KBM-7 (cell line): ENCODE measurements around the gene COPE.
"Not testable (repeated sequence)": the region's sequence is repeated elsewhere in the genome, so short reads cannot be mapped to it uniquely, and the experiment has no call there.

ENCODE experiments used
- DNase-seq: peaks from one replicate; pipeline ENCODE4 v3.0.0-alpha.2; 2015
- in situ Hi-C: fragments of 300-500 bp; cut with MboI; formaldehyde crosslinking; loops from 2 replicates; pipeline ENCODE4 v1.14.3; 2020; ENCODE audit warnings: low sequenced_read_pairs, low pct_unique_long_range_greater_than_20kb, mixed read lengths

The COPE gene

DNA sequence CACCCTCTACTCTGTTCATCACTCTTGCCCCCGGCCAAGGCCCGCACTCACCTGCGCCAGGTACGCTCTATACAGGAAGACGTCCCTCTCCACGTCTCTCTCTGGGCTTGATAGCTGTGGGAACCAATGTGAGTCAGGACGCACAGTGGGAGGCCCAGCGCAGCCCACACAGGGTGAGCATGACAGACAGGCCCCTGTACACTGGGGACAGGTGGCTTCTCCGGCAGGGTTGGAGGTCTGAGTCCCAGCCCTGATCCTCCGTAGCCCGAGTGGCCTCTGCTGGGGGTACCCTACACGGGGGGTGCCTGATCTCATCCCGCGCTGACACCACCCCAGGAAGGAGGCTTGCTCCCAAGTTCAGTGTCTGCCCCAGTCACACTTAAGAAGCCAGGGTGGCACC is 6.3 kb downstream of the COPE start:
- in situ Hi-C loops: no loop called here
- DNase-seq: no peak

DNA sequence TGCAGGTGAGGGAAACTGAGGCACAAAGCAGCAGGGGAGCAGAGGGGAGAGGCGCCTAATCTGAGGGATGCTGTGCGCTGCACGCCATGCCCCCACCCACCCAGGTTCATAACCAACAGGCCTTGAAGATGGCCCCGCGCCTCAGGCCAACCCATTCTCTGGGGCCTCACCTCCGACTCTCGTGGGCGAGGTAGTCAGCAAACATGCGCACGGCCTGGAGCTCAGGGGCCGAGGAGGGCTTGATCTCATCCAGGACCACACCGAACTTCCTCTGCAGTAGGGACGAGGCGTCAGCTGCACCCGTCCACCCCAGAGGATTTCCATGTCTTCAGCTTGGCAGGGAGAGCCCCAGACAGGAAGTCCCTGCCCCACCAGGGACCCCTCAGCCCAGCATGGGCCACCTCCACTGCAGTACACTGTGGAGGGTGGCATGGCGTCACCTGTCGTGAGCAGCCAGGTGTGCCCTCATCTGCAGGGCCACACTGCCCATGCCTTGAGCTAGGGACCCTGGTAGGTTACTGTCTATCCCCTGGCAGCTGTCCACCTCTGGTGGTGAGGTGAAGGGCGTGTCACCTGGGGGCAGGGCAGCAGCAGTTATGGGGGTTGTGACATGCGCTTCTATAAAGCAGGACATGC is 8.3 kb downstream of the COPE start:
- DNase-seq: no peak
- in situ Hi-C loops: no loop called here

DNA sequence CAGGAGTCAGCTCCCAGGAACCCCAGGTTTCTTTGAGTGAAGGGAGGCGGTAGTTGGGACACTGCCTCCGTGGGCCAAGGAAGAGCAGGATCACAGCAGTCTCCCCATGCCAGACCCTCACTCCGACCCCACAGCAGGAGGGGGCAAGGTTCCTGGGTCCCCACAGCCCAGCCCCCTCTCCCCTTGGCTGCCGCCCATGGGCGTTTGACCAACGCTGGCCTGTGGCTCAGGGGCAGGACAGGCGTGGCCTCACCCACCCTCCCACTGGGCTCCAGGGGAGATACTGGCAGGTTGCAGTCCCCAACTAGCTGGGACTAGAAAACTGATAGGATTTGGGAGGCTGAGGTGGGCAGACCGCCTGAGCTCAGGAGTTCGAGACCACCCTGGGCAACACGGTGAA is 9.2 kb downstream of the COPE start:
- in situ Hi-C loops: no loop called here
- no peak for DNase-seq

DNA sequence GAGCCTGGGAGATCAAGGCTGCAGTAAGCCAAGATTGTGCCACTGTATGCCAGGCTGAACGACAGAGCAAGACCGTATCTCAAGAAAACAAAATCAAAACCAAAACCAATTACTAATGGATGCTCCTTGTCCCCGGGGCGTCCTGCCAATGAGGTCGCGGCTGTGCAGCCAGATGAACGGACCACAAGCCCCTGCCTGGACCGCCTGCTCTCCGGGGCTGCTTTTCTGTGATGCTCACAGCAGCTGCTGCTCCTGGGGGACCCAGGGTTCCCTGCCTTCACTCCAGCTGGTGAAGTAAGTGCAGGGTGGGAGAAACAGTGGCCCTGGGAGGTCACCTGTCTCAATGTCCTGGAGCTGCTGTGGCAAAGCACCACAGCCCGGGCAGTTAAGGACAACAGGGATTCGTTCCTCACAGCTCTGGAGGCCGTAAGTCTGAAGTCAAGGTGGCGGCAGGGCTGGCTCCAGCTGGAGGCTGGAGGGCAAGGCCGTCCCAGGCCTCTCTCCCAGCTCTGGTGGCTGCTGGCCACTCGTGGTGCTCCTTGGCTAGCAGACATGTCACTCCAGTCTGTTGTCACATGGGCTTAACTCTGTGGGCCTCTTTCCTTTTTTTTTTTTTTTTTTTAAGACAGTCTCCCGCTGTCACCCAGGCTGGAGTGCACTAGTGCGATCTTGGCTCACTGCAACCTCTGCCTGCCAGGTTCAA is 10.1 kb downstream of the COPE start:
- in situ Hi-C loops: no loop called here
- no peak for DNase-seq

GRCh38 chr19:18906605-18907519 is 12.3 kb downstream of the COPE start:
- in situ Hi-C loops: no loop called here
- no peak for DNase-seq

- in situ Hi-C loops: no loop called here
- no peak for DNase-seq
These were observed 13.5 kb downstream of the COPE start for GRCh38 chr19:18905513-18906236.

DNA sequence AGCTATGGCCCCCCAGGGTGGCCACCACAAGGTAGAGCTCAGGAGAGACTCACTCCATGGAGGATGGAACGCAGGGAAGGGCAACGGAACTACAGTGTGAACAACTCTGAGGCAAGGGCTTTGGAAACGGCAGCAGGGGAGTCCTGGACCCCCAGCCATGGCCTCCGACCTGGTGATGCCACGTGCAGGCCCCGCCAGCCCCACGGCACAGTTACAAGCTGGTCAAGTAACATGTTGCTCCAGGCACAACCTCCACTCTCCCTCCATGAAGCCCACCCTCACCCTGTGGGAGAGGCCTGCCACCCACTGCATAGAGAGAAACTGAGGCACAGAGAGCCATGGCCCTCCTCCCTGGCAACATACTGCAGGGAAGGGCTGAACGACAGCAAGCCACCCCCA is 14.1 kb downstream of the COPE start:
- in situ Hi-C loops: no loop called here
- no peak for DNase-seq

DNA sequence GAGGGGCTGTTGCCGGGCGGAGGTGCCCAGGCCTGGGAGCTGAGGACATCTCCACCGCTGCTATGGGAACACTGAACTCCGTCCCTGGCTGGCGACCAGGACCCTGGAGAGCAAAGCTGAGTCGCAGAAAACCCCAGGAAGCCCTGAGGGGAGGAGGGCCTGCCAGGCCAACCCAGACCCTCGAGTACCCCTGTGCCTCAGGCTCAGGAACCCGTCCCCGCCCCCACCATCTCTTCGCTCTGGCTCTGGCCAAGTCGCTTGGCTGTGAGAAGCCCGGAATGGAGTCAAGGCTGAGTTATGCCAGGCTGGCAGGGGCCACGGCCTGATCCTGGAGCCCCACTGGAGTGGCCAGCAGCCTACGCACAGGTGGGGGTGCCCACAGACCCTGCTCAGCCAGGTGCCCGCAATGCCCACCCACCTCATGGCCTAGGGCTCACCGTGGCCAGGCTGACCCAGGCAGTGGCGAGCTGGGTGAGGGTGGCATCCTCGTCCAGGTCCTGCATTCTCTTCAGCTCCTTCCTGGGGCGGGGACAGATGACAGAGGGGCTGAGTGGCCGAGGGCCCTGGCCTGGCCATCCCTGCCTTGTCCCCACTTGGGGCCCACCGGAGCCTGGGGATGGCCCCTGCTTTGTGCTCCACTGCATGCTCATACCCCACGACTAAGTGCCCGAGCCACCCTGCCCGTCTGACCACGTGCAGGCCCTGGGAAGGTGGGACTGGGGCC is 14.7 kb downstream of the COPE start:
- no peak for DNase-seq
- in situ Hi-C loops: no loop called here

DNA sequence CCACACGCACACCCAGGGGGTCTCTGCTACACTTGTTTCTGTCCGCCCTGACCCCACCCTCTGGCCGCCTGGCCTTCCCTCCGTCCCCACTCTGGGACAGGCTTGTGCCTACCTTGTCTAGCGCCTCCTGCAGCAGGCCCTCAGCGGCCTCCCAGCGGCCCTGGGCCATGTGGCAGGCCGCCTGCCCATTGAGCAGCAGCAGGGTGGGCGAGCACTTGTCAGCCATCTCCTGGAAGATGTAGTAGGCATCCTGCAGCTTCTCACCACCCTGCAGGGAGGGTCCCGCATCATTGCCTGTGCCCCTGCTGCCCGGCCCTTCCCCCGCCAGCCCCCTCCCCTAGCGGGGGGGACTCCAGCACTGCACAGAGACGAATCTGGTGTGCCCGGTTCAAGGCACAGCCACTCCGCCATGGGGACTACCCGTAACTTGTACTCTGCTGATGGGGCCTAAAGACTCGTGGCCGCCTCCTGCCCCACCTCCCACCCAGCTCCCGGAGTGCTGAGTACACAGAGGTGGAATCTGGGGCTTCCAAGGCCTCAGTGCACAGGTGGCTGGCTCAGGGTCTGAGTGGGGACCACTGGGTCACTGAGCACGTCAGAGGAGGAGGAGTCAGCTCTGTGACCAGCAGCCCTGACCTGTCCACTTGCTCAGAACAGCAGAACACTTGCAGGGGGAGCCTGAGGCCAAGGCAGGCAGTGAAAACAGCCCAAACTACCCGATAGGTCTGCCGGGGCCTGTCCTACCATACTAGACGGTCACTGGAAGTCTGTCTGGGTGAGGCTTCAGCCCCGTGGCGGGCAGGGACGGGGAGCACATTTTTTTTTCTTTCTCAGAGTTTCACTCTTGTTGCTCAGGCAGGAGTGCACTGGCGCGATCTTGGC is 15.8 kb downstream of the COPE start:
- in situ Hi-C loops: no loop called here

DNA sequence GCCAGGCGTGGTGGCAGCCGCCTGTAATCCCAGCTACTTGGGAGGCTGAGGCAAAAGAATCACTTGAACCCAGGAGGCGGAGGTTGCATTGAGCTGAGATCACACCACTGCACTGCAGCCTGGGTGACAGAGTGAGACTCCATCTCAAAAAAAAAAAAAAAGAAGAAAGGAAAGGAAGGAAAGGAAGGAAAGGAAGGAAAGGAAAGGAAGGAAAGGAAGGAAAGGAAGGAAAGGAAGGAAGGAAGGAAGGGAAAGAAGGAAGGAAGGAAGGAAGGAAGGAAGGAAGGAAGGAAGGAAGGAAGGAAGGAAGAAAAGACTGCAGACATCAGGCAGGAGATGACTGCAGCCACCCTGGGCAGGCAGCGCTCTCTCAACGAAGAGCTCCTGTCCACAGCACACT is 16.7 kb downstream of the COPE start:
- DNase-seq, in situ Hi-C loops: not testable (repeated sequence)

More for the DNA sequence above, 15.8 kb downstream of the COPE start:
- DNase-seq: no peak

GRCh38 chr19:18901491-18901890 is 17.7 kb downstream of the COPE start:
- in situ Hi-C loops: no loop called here
- no peak for DNase-seq

DNA sequence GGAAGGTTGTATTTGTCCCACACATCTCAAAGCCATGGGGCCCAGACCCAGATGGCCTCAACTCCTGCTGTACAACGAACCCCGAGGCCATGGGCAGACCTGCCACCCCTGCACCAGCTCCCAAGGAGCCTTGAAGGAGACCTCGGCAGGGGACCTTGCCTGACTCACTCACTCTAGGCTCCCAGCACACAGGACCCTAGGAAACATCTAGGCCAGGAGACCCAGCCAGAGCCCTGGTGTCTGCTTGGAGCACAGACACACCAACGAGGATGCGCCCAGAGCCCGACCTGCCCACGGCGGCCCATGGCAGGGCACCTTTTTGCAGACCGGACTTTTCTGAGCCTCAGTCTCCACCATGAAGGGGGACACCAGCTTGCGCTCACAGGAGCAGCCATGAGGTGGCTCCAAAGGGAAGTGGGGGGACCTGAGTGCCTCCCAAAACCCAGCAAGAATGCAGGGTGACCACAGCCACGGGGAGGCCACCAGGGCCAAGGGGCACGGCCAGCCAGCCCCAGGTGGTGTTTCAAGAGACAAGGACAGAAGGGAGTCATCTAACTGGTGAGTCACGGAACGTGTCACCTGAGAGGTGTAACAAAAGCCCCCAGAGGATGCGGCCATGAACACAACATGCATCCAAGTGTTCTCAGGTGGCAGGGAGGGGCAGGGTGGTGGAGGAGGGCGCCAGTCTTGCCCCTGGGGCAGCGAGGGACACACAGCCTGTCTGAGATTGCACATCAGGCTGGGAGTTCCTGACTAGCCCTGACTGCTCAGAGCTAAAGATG is 18.3 kb downstream of the COPE start:
- in situ Hi-C loops: no loop called here
- no peak for DNase-seq

GRCh38 chr19:18899624-18900560 is 19.3 kb downstream of the COPE start:
- in situ Hi-C loops: no loop called here
- DNase-seq: no peak

DNA sequence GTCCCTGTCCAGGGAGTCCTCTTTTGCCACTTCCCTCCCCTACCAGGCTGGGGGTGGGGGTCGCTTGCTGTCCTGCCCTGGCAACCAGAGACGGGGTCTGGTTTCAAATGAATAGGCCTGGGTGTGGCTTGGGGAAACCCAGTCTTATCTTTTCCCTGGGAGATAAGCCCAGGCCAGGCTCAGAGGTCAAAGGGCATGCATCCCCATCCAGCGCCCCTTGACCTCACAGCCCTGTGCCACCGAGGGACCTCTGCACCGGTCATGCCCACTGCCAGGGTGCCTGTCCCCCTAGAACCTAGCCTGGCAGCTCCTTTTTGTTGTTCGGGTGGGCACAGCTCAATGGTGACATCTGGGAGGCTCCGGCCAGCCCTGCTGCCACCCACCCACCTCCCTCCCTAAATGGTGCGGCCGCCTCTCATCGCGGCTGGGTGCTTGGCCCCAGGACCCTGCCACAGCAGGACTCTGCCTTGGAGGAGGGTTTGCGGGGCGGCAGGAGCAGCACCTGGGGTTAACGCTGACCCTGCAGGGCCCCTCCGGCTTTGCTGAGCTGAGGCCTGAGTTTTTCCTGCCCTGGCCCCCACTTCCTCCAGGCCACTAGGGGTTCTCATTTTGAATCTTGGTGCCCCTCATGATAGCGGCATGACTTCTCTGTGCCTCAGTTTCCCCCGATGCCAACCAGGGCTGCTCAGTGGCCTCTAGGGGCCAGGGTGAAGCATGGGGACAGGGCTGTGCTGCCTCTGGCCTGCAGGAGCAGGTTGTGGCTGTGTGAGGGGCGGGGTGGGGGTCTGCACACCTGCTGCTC is 20.4 kb downstream of the COPE start:
- in situ Hi-C loops: no loop called here
- no peak for DNase-seq

DNA sequence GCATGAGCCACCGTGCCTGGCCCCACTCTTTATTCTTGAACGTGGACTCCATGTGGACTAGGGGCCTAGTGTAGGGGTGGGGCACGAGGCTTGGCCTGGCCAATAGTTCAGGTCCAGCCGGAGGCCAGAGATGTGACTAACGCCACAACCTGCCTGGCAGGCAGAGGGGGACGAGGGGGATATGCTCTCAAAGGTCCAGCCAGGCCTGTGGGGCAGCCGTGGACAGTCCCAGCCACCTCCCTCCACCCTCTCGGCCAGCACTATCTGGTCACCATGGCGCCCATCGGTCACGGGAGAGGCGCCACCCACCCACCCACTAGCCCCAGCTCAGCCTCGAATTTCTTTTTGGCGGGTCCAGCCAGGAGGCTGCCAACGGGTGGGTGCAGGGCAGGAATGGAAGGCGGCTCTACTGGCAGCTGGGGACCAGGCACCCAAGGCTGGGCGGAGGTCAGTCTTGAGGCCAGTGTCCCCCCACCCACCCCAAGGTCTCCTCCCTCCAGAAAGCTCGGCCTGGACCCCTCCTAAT is 21.0 kb downstream of the COPE start:
- in situ Hi-C loops: no loop called here
- no peak for DNase-seq
